Hematopoietic multipotent progenitor cell treated with erythropoietin and hydrocortisone succinate and interleukin-3 and kit ligand, for 15 days (in vitro differentiated cells): ENCODE measurements around the gene ZBTB7A.

Source experiments
- DNase-seq: peaks from one replicate; pipeline ENCODE4 v3.0.0-alpha.2; 2015; ENCODE audit warnings: low spot score

ZBTB7A gene

GRCh38 chr19:4053423-4054324 is 13.0 kb downstream of the ZBTB7A start:
- DNase-seq: no peak

GRCh38 chr19:4052993-4053422 is 13.7 kb downstream of the ZBTB7A start:
- no peak for DNase-seq

GRCh38 chr19:4052114-4052992 is 14.3 kb downstream of the ZBTB7A start:
- no peak for DNase-seq

- no peak for DNase-seq
Observed at GRCh38 chr19:4051175-4052101, 15.3 kb downstream of the ZBTB7A start.

- no peak for DNase-seq
Observed at GRCh38 chr19:4049432-4049831, 17.3 kb downstream of the ZBTB7A start.

- DNase-seq: no peak
Observed at GRCh38 chr19:4046946-4047683, 19.6 kb downstream of the ZBTB7A start.

GRCh38 chr19:4046362-4046691 is 20.4 kb downstream of the ZBTB7A start:
- no peak for DNase-seq

GRCh38 chr19:4045597-4046361 is 20.9 kb downstream of the ZBTB7A start:
- DNase-seq: no peak

GRCh38 chr19:4044990-4045465 is 21.7 kb downstream of the ZBTB7A start:
- no peak for DNase-seq

- no peak for DNase-seq
Observed at GRCh38 chr19:4043966-4044715, 22.6 kb downstream of the ZBTB7A start.

- DNase-seq: no peak
Observed at GRCh38 chr19:4043401-4043800, 23.3 kb downstream of the ZBTB7A start.

GRCh38 chr19:4042731-4043082 is 24.0 kb downstream of the ZBTB7A start:
- DNase-seq: no peak

- DNase-seq: no peak
Observed at GRCh38 chr19:4042064-4042730, 24.5 kb downstream of the ZBTB7A start.

- DNase-seq: no peak
Observed at GRCh38 chr19:4038661-4039423, 27.9 kb downstream of the ZBTB7A start.

- DNase-seq: no peak
Observed at GRCh38 chr19:4038057-4038456, 28.6 kb downstream of the ZBTB7A start.

GRCh38 chr19:4037301-4037949 is 29.3 kb downstream of the ZBTB7A start:
- no peak for DNase-seq

GRCh38 chr19:4036576-4037300 is 30.0 kb downstream of the ZBTB7A start:
- DNase-seq: no peak
